Tibial nerve (tissue), 4 donors: ENCODE measurements around the gene ZNF618. TPM values are rescaled to one million over a fixed set of nuclear protein-coding genes. Genes with fewer than 3 reads are reported as not detected.

Experiments
- DNase-seq, 2 donors: peaks; one replicate each; pipeline ENCODE4 v3.0.0-alpha.2; 2019; ENCODE audit warnings: low spot score in 2 of 2
- H3K27ac ChIP-seq, 4 donors: fragments of 200-600 bp; sonication (generic) in 3 of 4; one replicate each; pipeline ENCODE4 v1.5.1; 2017 to 2019; ENCODE audit warnings: mild to moderate bottlenecking in 1 of 4
- H3K27me3 ChIP-seq, 2 donors: fragments of 200-600 bp; sonication (generic) in 1 of 2; one replicate each; pipeline versions ENCODE4 v1.5.1 to v1.6.0; 2017 to 2019
- H3K36me3 ChIP-seq, 3 donors: fragments of 200-600 bp; sonication (generic); one replicate each; pipeline ENCODE4 v1.5.1; 2018 to 2019
- H3K4me1 ChIP-seq, 4 donors: fragments of 200-600 bp; sonication (generic) in 3 of 4; one replicate each; pipeline ENCODE4 v1.5.1; 2017 to 2019
- H3K4me3 ChIP-seq, 4 donors: fragments of 200-600 bp; sonication (generic) in 3 of 4; one replicate each; pipeline ENCODE4 v1.5.1; 2017 to 2019; ENCODE audit warnings: mild to moderate bottlenecking in 1 of 4, moderate library complexity in 1 of 4
- H3K9me3 ChIP-seq, 4 donors: fragments of 200-600 bp; sonication (generic) in 3 of 4; one replicate each; pipeline ENCODE4 v1.5.1; 2017 to 2019
- EP300 ChIP-seq, 2 donors: sonication (generic); formaldehyde crosslinking; IDR thresholded peaks; one replicate each; pipeline ENCODE4 v1.6.1; 2017; ENCODE audit warnings: antibody characterized with exemption in 2 of 2, mild to moderate bottlenecking in 1 of 2
- POLR2A ChIP-seq, 2 donors: fragments of 450-650 bp; IDR thresholded peaks; one replicate each; pipeline ENCODE4 v1.6.1; 2017; ENCODE audit warnings: antibody characterized with exemption in 2 of 2, mild to moderate bottlenecking in 2 of 2, moderate library complexity in 2 of 2
- WGBS, 2 donors: methylation state at CpG; one replicate each; pipeline ENCODE4 v1.1.5; 2018; 5-methylcytosine and 5-hydroxymethylcytosine counted together
- total RNA-seq, 4 donors: library from RNA; depleted of rRNA; stranded (reverse); fragments of >200 nt; gene quantifications; one replicate each; pipeline ENCODE4 v1.1.0, GENCODE V29; 2016
- TF ChIP-seq, protein P1 (sequence below), 5 experiments: fragments of 200-600 bp in 3 of 5; fragments of 450-650 bp in 2 of 5; sonication (generic) in 3 of 5; IDR thresholded peaks; one replicate each; pipeline ENCODE4 v1.5.1; 2016 to 2019; ENCODE audit warnings: antibody characterized with exemption in 5 of 5, mild to moderate bottlenecking in 3 of 5, moderate library complexity in 2 of 5

ZNF618 gene, protein sequence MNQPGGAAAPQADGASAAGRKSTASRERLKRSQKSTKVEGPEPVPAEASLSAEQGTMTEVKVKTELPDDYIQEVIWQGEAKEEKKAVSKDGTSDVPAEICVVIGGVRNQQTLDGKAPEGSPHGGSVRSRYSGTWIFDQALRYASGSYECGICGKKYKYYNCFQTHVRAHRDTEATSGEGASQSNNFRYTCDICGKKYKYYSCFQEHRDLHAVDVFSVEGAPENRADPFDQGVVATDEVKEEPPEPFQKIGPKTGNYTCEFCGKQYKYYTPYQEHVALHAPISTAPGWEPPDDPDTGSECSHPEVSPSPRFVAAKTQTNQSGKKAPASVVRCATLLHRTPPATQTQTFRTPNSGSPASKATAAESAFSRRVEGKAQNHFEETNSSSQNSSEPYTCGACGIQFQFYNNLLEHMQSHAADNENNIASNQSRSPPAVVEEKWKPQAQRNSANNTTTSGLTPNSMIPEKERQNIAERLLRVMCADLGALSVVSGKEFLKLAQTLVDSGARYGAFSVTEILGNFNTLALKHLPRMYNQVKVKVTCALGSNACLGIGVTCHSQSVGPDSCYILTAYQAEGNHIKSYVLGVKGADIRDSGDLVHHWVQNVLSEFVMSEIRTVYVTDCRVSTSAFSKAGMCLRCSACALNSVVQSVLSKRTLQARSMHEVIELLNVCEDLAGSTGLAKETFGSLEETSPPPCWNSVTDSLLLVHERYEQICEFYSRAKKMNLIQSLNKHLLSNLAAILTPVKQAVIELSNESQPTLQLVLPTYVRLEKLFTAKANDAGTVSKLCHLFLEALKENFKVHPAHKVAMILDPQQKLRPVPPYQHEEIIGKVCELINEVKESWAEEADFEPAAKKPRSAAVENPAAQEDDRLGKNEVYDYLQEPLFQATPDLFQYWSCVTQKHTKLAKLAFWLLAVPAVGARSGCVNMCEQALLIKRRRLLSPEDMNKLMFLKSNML
- total RNA-seq, result 10 to 100 TPM in 1 of 4 donors, 1 to 10 TPM in 3; 7.3 to 11.6 (median 9.0) TPM

GRCh38 chr9:113876151-113876992 lies at the start of gene ZNF618:
TSS of gene ZNF618 (plus strand) at chr9:113876309. CDS start at chr9:113876381, 72 bp downstream.
- peak within 1 kb of the TSS; percentile 81 to 98 (median 93) for H3K4me3 ChIP-seq
- no peaks in the 10 kb centered on the region for H3K9me3 ChIP-seq
- WGBS, 2 donors, result 2% methylated on average over 23 to 31 of the region's 84 CpGs
- no peaks in the 10 kb centered on the region for H3K36me3 ChIP-seq
- TF ChIP-seq, protein P1, sequence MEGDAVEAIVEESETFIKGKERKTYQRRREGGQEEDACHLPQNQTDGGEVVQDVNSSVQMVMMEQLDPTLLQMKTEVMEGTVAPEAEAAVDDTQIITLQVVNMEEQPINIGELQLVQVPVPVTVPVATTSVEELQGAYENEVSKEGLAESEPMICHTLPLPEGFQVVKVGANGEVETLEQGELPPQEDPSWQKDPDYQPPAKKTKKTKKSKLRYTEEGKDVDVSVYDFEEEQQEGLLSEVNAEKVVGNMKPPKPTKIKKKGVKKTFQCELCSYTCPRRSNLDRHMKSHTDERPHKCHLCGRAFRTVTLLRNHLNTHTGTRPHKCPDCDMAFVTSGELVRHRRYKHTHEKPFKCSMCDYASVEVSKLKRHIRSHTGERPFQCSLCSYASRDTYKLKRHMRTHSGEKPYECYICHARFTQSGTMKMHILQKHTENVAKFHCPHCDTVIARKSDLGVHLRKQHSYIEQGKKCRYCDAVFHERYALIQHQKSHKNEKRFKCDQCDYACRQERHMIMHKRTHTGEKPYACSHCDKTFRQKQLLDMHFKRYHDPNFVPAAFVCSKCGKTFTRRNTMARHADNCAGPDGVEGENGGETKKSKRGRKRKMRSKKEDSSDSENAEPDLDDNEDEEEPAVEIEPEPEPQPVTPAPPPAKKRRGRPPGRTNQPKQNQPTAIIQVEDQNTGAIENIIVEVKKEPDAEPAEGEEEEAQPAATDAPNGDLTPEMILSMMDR (IDR thresholded peaks at IDR 0.05), result peak in 4 of 5 experiments; percentile 22 to 69 (median 47)
- TF ChIP-seq POLR2A (IDR thresholded peaks at IDR 0.05), result no peak
- TF ChIP-seq EP300 (IDR thresholded peaks at IDR 0.05), result no peak
- DNase-seq, result no peak
- H3K4me1 ChIP-seq, result peaks cover 0 to 36% (median 11%) of the 10 kb centered on the region in 4 donors
- H3K27ac ChIP-seq, result peak within 1 kb of the TSS; percentile 75 to 90 (median 85)
- H3K27me3 ChIP-seq, result no peaks in the 10 kb centered on the region

- Histone ChIP-seq H3K27ac (no peak overlapping the region), H3K36me3 (no peaks in the 10 kb centered on the region), H3K4me1 (peaks cover 0 to 7% (median 0%) of the 10 kb centered on the region in 4 donors), H3K4me3 (no peak overlapping the region), H3K9me3 (peaks cover 0 to 34% (median 5%) of the 10 kb centered on the region in 4 donors), H3K27me3 (no peaks in the 10 kb centered on the region)
- no peak for TF ChIP-seq POLR2A (IDR thresholded peaks at IDR 0.05)
- 12 to 21% methylated on average over 1 of the region's 1 CpG for WGBS, 2 donors
- DNase-seq, result no peak
Measured at GRCh38 chr9:113828221-113828620, 47.9 kb upstream of the ZNF618 start.

DNA sequence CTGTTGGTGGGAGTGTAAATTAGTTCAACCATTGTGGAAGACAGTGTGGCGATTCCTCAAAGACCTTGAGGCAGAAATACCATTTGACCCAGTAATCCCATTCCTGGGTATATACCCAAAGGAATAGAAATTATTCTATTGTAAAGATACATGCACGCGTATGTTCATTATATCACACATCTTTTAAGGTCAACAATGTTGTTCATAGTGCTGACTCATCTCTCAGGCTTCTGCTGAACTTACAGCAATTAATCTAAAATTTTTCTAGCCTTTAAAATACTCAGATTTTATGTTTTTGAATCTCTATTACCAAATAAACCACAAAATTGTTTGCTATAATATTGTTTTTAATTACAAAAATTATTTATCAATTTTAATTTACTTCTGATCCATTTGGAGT lies 38.8 kb upstream of the ZNF618 start:
- no peak for TF ChIP-seq EP300 (IDR thresholded peaks at IDR 0.05)
- Histone ChIP-seq H3K9me3 (peaks cover 0 to 15% (median 3%) of the 10 kb centered on the region in 4 donors), H3K4me3 (no peak overlapping the region), H3K27me3 (no peaks in the 10 kb centered on the region), H3K36me3 (no peaks in the 10 kb centered on the region), H3K27ac (no peak overlapping the region), H3K4me1 (no peaks in the 10 kb centered on the region)
- DNase-seq, result no peak
- WGBS, 2 donors, result 86 to 90% methylated on average over 3 of the region's 3 CpGs

DNA sequence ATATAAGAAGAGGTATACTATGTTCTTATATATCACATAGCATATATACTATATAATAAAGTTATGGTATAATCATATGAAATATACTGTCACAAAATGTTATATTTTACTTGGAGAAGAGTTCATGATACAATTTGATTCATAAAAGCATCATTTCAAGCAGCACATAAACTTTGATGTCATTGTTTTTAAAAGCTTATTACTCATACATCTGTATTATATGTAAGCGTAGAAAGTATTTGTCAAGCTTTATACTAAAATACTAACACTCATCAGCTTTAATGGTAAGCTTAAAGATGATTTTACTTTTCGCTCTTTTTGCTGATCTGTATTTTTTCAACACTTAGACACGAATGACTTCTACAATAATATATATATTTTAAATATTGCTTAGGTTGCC lies 34.0 kb upstream of the ZNF618 start:
- Histone ChIP-seq H3K27me3 (no peaks in the 10 kb centered on the region), H3K4me3 (no peak overlapping the region), H3K4me1 (no peaks in the 10 kb centered on the region), H3K27ac (no peak overlapping the region), H3K36me3 (no peaks in the 10 kb centered on the region), H3K9me3 (peaks cover 0 to 11% (median 0%) of the 10 kb centered on the region in 4 donors)
- WGBS, 2 donors, result 90 to 91% methylated on average over 3 of the region's 3 CpGs
- TF ChIP-seq EP300 (IDR thresholded peaks at IDR 0.05) (no peak), POLR2A (IDR thresholded peaks at IDR 0.05) (no peak)
- TF ChIP-seq, protein P1 (IDR thresholded peaks at IDR 0.05), result no peak
- DNase-seq, result no peak

- no peak for DNase-seq
- Histone ChIP-seq H3K4me1 (no peaks in the 10 kb centered on the region), H3K36me3 (no peaks in the 10 kb centered on the region), H3K4me3 (no peak overlapping the region), H3K27ac (no peak overlapping the region), H3K27me3 (no peaks in the 10 kb centered on the region), H3K9me3 (peaks cover 0 to 11% (median 0%) of the 10 kb centered on the region in 4 donors)
- 78 to 86% methylated on average over 1 of the region's 1 CpG for WGBS, 2 donors
- no peak for TF ChIP-seq POLR2A (IDR thresholded peaks at IDR 0.05)
- TF ChIP-seq EP300 (IDR thresholded peaks at IDR 0.05), result no peak
- TF ChIP-seq, protein P1 (IDR thresholded peaks at IDR 0.05), result no peak
Measured at GRCh38 chr9:113844466-113844865, 31.6 kb upstream of the ZNF618 start.
